NB4 (cell line): Measurements from ENCODE around the gene FIG4.

Source experiments
- POLR2A ChIP-seq: IDR thresholded peaks from 2 replicates; pipeline ENCODE4 v1.6.1; 2011; ENCODE audit warnings: mild to moderate bottlenecking; ENCODE audit not compliant: insufficient read length; ENCODE audit errors: extremely low read depth
- TF ChIP-seq, protein P1 (sequence below): IDR thresholded peaks from one replicate; pipeline ENCODE4 v1.5.1; 2012; ENCODE audit warnings: low read depth, low read length
- TF ChIP-seq, protein P2 (sequence below): IDR thresholded peaks from 2 replicates; pipeline ENCODE4 v1.6.1; 2011; ENCODE audit warnings: low read depth, low read length

DNA sequence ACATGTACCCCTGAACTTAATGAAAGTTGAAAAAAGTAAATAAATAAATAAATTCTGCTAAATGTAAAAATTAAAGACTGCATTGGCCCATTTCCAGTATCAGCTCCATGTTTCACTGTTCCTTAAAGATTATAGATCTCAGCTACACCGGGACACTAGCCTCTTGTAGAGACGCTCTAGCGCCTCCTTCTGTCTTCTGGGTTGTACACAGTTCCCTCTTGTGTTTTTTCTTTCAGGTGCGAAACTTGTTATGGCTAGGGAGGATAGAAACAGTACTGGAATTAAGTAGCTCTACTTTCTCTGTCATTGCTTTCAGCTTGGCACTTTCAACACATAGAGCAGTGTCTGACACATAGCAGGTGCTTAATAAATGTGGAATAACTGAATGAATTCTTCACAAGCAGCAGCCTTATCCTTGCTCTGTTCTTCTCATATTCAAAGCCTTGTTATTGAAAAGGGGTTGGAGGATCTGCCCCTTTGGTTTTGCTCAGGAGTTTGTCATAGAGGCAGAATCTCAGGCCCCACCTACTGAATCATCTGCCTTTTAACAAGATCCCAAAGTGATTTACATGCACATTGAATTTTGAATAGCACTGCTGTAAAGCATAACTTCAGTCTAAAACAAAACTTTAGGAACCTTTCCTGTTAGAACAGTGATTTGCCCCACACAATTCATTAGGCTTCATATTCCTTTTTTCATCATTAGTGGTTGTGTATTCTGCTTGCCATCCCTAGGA is 92.3 kb downstream of the FIG4 start:
- no peak for TF ChIP-seq POLR2A
- TF ChIP-seq, protein P1, sequence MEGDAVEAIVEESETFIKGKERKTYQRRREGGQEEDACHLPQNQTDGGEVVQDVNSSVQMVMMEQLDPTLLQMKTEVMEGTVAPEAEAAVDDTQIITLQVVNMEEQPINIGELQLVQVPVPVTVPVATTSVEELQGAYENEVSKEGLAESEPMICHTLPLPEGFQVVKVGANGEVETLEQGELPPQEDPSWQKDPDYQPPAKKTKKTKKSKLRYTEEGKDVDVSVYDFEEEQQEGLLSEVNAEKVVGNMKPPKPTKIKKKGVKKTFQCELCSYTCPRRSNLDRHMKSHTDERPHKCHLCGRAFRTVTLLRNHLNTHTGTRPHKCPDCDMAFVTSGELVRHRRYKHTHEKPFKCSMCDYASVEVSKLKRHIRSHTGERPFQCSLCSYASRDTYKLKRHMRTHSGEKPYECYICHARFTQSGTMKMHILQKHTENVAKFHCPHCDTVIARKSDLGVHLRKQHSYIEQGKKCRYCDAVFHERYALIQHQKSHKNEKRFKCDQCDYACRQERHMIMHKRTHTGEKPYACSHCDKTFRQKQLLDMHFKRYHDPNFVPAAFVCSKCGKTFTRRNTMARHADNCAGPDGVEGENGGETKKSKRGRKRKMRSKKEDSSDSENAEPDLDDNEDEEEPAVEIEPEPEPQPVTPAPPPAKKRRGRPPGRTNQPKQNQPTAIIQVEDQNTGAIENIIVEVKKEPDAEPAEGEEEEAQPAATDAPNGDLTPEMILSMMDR, result peak; percentile 34
- TF ChIP-seq, protein P2, sequence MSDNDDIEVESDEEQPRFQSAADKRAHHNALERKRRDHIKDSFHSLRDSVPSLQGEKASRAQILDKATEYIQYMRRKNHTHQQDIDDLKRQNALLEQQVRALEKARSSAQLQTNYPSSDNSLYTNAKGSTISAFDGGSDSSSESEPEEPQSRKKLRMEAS, result no peak
